ENCODE measurements around the gene OR11A1.
"Not testable (repeated sequence)": the region's sequence is repeated elsewhere in the genome, so short reads cannot be mapped to it uniquely, and the experiment has no call there.

OR11A1 gene

GRCh38 chr6:29477923-29478450, 21.1 kb upstream of the OR11A1 start:
- DNase-seq, result no peak

- no peak for DNase-seq
Observed at GRCh38 chr6:29474996-29475395, 18.1 kb upstream of the OR11A1 start.

GRCh38 chr6:29466241-29466640, 9.4 kb upstream of the OR11A1 start:
- DNase-seq, result no peak

- DNase-seq, result no peak
Observed at GRCh38 chr6:29465801-29466200, 8.9 kb upstream of the OR11A1 start.

- DNase-seq, result no peak
Observed at GRCh38 chr6:29465279-29465678, 8.4 kb upstream of the OR11A1 start.

- no peak for DNase-seq
Observed at GRCh38 chr6:29462022-29462421, 5.2 kb upstream of the OR11A1 start.

GRCh38 chr6:29461021-29461814, 4.3 kb upstream of the OR11A1 start:
- no peak for DNase-seq

GRCh38 chr6:29451471-29452193, 5.2 kb downstream of the OR11A1 start:
- DNase-seq, result no peak

GRCh38 chr6:29447670-29448069, 9.2 kb downstream of the OR11A1 start:
- no peak for DNase-seq

GRCh38 chr6:29444031-29444430, 12.8 kb downstream of the OR11A1 start:
- not testable (repeated sequence) for DNase-seq

GRCh38 chr6:29442719-29443118, 14.2 kb downstream of the OR11A1 start:
- no peak for DNase-seq

GRCh38 chr6:29439006-29439405, 17.9 kb downstream of the OR11A1 start, which contains the start of gene OR10C1:
OR10C1 (plus strand) TSS chr6:29439306; CDS start chr6:29440016, 710 bp downstream.
- no peak for DNase-seq

GRCh38 chr6:29436730-29437129, 20.1 kb downstream of the OR11A1 start:
- DNase-seq, result not testable (repeated sequence)

GRCh38 chr6:29426654-29427053, 30.2 kb downstream of the OR11A1 start:
- DNase-seq, result no peak

- DNase-seq, result no peak
Observed at GRCh38 chr6:29425075-29425474, 31.8 kb downstream of the OR11A1 start.

- DNase-seq, result no peak
Observed at GRCh38 chr6:29424575-29424974, 32.3 kb downstream of the OR11A1 start.

GRCh38 chr6:29424168-29424567, 32.7 kb downstream of the OR11A1 start:
- no peak for DNase-seq

GRCh38 chr6:29419516-29419915, 37.4 kb downstream of the OR11A1 start:
- no peak for DNase-seq

GRCh38 chr6:29414588-29414987, 42.3 kb downstream of the OR11A1 start, which contains the start of gene OR12D1:
OR12D1 (plus strand) TSS chr6:29414928.
- DNase-seq, result no peak

GRCh38 chr6:29403801-29404200, 53.1 kb downstream of the OR11A1 start:
- no peak for DNase-seq

- DNase-seq, result no peak
Observed at GRCh38 chr6:29399525-29399924, 57.3 kb downstream of the OR11A1 start.

- no peak for DNase-seq
Observed at GRCh38 chr6:29395331-29395730, 61.5 kb downstream of the OR11A1 start, which contains the start of gene OR12D2. OR12D2 (plus strand) TSS chr6:29395631; CDS start chr6:29396700, 1,069 bp downstream.

- no peak for DNase-seq
Observed at GRCh38 chr6:29388533-29388932, 68.3 kb downstream of the OR11A1 start.

- DNase-seq, result no peak
Observed at GRCh38 chr6:29376003-29376402, 80.9 kb downstream of the OR11A1 start.
